ENCODE data around the gene TP53I3.
"Not testable (repeated sequence)": the region's sequence is repeated elsewhere in the genome, so short reads cannot be mapped to it uniquely, and the experiment has no call there.

Gene TP53I3

DNA sequence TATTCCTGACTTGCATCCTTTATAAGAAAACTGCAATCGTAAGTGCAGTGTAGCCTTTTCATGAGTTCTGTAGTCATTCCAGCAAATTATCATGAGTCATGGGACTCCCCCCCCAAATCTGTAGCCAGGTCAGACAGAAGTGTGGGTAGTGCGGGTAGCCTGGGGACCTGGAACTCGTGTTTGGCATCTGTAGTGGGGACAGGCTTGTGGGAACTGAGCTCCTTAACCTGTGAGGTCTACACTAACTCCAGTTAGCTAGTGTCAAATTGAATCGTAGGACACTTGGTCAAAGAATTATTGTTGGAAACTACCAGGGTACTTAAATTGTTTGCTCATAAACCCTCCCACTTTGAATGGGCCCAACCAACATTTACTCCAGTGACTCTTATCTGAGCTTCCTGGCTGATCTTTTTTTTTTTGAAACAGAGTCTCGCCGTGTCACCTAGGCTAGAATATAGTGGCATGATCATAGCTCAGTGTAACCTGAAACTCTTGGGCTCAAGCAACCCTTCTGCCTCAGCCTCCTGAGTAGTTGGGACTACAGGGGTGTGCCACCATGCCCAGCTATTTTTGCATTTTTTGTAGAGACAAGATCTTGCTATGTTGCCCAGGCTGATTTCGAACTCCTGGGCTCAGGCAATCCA lies 26.1 kb upstream of the TP53I3 start:
- H3K4me3 ChIP-seq (ENCODE audit: low read depth, low read length) = no peak overlapping the region
- no peak for DNase-seq
- TF ChIP-seq, protein P1, sequence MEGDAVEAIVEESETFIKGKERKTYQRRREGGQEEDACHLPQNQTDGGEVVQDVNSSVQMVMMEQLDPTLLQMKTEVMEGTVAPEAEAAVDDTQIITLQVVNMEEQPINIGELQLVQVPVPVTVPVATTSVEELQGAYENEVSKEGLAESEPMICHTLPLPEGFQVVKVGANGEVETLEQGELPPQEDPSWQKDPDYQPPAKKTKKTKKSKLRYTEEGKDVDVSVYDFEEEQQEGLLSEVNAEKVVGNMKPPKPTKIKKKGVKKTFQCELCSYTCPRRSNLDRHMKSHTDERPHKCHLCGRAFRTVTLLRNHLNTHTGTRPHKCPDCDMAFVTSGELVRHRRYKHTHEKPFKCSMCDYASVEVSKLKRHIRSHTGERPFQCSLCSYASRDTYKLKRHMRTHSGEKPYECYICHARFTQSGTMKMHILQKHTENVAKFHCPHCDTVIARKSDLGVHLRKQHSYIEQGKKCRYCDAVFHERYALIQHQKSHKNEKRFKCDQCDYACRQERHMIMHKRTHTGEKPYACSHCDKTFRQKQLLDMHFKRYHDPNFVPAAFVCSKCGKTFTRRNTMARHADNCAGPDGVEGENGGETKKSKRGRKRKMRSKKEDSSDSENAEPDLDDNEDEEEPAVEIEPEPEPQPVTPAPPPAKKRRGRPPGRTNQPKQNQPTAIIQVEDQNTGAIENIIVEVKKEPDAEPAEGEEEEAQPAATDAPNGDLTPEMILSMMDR (IDR thresholded peaks at IDR 0.05; ENCODE audit: low read depth, low read length) = no peak
- H3K27me3 ChIP-seq = no peaks in the 10 kb centered on the region
- no peaks in the 10 kb centered on the region for H3K36me3 ChIP-seq
- H3K4me1 ChIP-seq = no peaks in the 10 kb centered on the region
- H3K9me3 ChIP-seq = no peaks in the 10 kb centered on the region

DNA sequence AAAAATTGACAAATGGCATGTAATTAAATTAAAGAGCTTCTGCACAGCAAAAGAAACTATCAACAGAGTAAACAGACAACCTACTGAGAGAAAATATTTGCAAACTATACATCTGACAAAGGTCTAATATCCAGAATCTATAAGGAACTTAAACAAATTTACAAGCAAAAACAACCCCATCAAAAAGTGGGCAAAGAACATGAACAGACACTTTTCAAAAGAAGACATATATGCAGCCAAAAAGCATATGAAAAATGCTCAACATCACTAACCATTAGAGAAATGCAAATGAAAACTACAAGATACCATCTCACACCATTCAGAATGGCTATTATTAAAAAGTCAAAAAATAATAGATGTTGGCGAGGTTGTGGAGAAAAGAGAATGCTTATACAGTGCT lies 24.8 kb upstream of the TP53I3 start:
- H3K9me3 ChIP-seq; H3K4me1 ChIP-seq; H3K36me3 ChIP-seq; H3K27me3 ChIP-seq; H3K4me3 ChIP-seq (ENCODE audit: low read depth, low read length); DNase-seq: not testable (repeated sequence)

- H3K36me3 ChIP-seq = no peaks in the 10 kb centered on the region
- H3K9me3 ChIP-seq = no peaks in the 10 kb centered on the region
- no peaks in the 10 kb centered on the region for H3K27me3 ChIP-seq
- no peak for DNase-seq
- peaks cover 2% of the 10 kb centered on the region for H3K4me1 ChIP-seq
- TF ChIP-seq, protein P1 (IDR thresholded peaks at IDR 0.05; ENCODE audit: low read depth, low read length) = no peak
- H3K4me3 ChIP-seq (ENCODE audit: low read depth, low read length) = no peak overlapping the region
Measured at GRCh38 chr2:24107336-24107735, 22.7 kb upstream of the TP53I3 start.

- TF ChIP-seq, protein P1 (IDR thresholded peaks at IDR 0.05; ENCODE audit: low read depth, low read length) = no peak
- DNase-seq = no peak
- Histone ChIP-seq H3K9me3 (no peaks in the 10 kb centered on the region), H3K4me3 (ENCODE audit: low read depth, low read length) (no peak overlapping the region), H3K4me1 (peaks cover 5% of the 10 kb centered on the region), H3K27me3 (no peaks in the 10 kb centered on the region), H3K36me3 (no peaks in the 10 kb centered on the region)
Measured at GRCh38 chr2:24106786-24107185, 22.2 kb upstream of the TP53I3 start.

GRCh38 chr2:24105816-24106215 lies 21.2 kb upstream of the TP53I3 start:
- DNase-seq = no peak
- H3K27me3 ChIP-seq = no peaks in the 10 kb centered on the region
- TF ChIP-seq, protein P1 (IDR thresholded peaks at IDR 0.05; ENCODE audit: low read depth, low read length) = no peak
- no peaks in the 10 kb centered on the region for H3K9me3 ChIP-seq
- peaks cover 5% of the 10 kb centered on the region for H3K4me1 ChIP-seq
- H3K4me3 ChIP-seq (ENCODE audit: low read depth, low read length) = no peak overlapping the region
- H3K36me3 ChIP-seq = no peaks in the 10 kb centered on the region

DNA sequence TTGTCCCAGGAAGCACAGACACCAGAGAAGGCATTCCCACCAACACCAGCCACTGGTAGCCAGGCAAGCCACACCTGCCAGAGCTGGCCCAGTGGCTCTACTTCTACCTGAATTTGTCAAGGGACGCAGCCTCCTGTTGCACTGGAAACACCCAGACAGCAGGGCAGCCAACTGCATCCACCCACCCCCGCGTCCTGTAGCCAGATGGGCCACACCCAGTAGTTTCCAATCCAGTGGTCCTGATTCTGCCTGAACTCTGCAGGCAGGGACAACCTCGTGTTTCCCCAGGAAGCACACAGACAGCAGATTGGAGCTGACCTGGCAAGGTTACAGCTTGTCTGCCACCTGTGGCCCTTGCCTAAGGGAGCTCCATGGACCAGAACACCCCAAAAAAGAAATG lies 20.3 kb upstream of the TP53I3 start:
- H3K27me3 ChIP-seq = no peaks in the 10 kb centered on the region
- no peaks in the 10 kb centered on the region for H3K9me3 ChIP-seq
- H3K4me3 ChIP-seq (ENCODE audit: low read depth, low read length) = no peak overlapping the region
- no peak for DNase-seq
- H3K4me1 ChIP-seq = peaks cover 5% of the 10 kb centered on the region
- TF ChIP-seq, protein P1 (IDR thresholded peaks at IDR 0.05; ENCODE audit: low read depth, low read length) = no peak
- no peaks in the 10 kb centered on the region for H3K36me3 ChIP-seq

Measured in BE2C (cell line).